Esophagus squamous epithelium (tissue), 5 donors: Measurements from ENCODE around the gene FAIM2. TPM values are rescaled to one million over a fixed set of nuclear protein-coding genes. Genes with fewer than 3 reads are reported as not detected.
"Not testable (repeated sequence)": the region's sequence is repeated elsewhere in the genome, so short reads cannot be mapped to it uniquely, and the experiment has no call there.

Experiments
- DNase-seq: peaks from one replicate; lab custom pipeline; 2025; lab: John Stamatoyannopoulos, UW
- H3K27ac ChIP-seq, 4 donors: fragments of 200-600 bp; sonication (generic); one replicate each; pipeline ENCODE4 v1.5.1; 2016 to 2019; ENCODE audit warnings: mild to moderate bottlenecking in 1 of 4
- H3K27me3 ChIP-seq, 4 donors: fragments of 200-600 bp; sonication (generic); 1 replicate in 3 of 4; 2 replicates in 1 of 4; pipeline versions ENCODE4 v1.5.1 to v1.6.0; 2017 to 2021; ENCODE audit warnings: antibody characterized with exemption in 1 of 4
- H3K36me3 ChIP-seq, 3 donors: fragments of 200-600 bp; sonication (generic); one replicate each; pipeline ENCODE4 v1.5.1; 2016 to 2019
- H3K4me1 ChIP-seq, 3 donors: fragments of 200-600 bp; sonication (generic); one replicate each; pipeline ENCODE4 v1.5.1; 2017 to 2019
- H3K4me3 ChIP-seq, 4 donors: fragments of 200-600 bp; sonication (generic); 1 replicate in 3 of 4; 2 replicates in 1 of 4; pipeline ENCODE4 v1.5.1; 2016 to 2019; ENCODE audit warnings: mild to moderate bottlenecking in 2 of 4, moderate library complexity in 1 of 4
- H3K9me3 ChIP-seq, 3 donors: fragments of 200-600 bp; sonication (generic); one replicate each; pipeline ENCODE4 v1.5.1; 2016 to 2019
- CTCF ChIP-seq, 6 experiments: fragments of 450-650 bp in 4 of 6; fragments of 200-600 bp in 2 of 6; sonication (generic) in 2 of 6; IDR thresholded peaks; one replicate each; pipeline ENCODE4 v1.5.1; 2016 to 2019; ENCODE audit warnings: antibody characterized with exemption in 6 of 6, mild to moderate bottlenecking in 4 of 6, moderate library complexity in 4 of 6
- POLR2A ChIP-seq, 4 donors: fragments of 450-650 bp; IDR thresholded peaks; one replicate each; pipeline ENCODE4 v1.6.1; 2017; ENCODE audit warnings: antibody characterized with exemption in 4 of 4, mild to moderate bottlenecking in 4 of 4, moderate library complexity in 3 of 4
- WGBS, 2 donors: methylation state at CpG; one replicate each; pipeline ENCODE4 v1.1.5; 2018; 5-methylcytosine and 5-hydroxymethylcytosine counted together
- intact Hi-C: fragments of 100-400 bp; cut with DNase I; formaldehyde crosslinking; loops from one replicate; pipeline ENCODE4 v1.15.0; 2022
- total RNA-seq, 4 donors: library from RNA; depleted of rRNA; stranded (reverse); fragments of >200 nt; gene quantifications; one replicate each; pipeline ENCODE4 v1.1.0, GENCODE V29; 2016
- donor health status: DM: yes; HTN: yes; CAD: no.

FAIM2 gene
- total RNA-seq, 4 donors from 2014 or later, result 0.13 to 2.9 (median 0.23) TPM

DNA sequence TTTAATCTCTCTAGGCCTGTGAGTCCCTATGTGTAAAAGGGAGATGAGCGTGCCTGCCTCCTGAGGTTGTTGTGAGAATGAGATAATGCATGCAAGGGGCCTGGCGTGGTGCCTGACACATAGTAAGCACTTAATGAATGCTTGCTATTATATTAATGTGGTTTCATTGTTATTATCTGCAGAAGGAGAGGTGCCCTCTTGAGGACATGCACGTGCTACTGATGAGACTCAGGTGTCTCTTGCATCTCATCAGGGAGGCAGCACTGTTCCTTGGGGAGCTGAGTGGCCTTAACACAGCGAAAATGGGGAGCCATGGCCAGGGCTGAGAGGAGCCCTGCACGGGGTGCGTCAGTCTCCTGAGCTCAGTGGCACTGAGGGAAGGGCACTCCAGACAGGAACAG is 30.9 kb downstream of the FAIM2 start:
- H3K27ac ChIP-seq, result no peak overlapping the region
- H3K27me3 ChIP-seq, result peaks cover 0 to 4% (median 0%) of the 10 kb centered on the region in 4 donors
- WGBS, 2 donors, result 45 to 79% methylated on average over 3 to 6 of the region's 6 CpGs
- no peaks in the 10 kb centered on the region for H3K9me3 ChIP-seq
- no peak for DNase-seq
- H3K36me3 ChIP-seq, result no peaks in the 10 kb centered on the region
- no peak for TF ChIP-seq POLR2A (IDR thresholded peaks at IDR 0.05)
- no peak for TF ChIP-seq CTCF (IDR thresholded peaks at IDR 0.05)
- H3K4me3 ChIP-seq, result no peak overlapping the region
- H3K4me1 ChIP-seq, result peaks cover 17 to 46% (median 25%) of the 10 kb centered on the region in 3 donors
- intact Hi-C loops, result no loop called here

DNA sequence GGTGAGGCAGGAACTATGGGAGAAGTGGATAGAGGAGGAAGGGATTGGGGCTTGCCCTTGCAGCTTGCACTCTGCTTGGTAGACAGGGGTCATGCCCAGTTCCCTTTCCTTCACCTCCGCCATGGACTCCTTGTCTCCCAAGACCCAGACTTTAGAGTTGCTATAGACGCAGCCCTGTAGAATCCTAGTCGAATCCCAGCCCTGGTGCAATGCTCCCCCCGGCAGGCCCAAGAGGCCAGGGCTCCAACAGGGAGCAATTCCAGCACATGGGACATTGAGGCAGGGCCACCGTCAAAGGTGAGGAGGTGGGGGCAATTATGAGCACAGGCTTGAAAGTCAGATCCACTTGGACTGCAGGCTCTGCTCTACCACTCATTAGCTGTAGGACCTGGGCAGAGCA is 31.3 kb downstream of the FAIM2 start:
- Histone ChIP-seq H3K27ac (no peak overlapping the region), H3K27me3 (peaks cover 0 to 4% (median 0%) of the 10 kb centered on the region in 4 donors), H3K4me1 (peaks cover 21 to 50% (median 29%) of the 10 kb centered on the region in 3 donors), H3K4me3 (no peak overlapping the region), H3K9me3 (no peaks in the 10 kb centered on the region), H3K36me3 (no peaks in the 10 kb centered on the region)
- intact Hi-C loops, result no loop called here
- 50 to 93% methylated on average over 1 to 5 of the region's 5 CpGs for WGBS, 2 donors
- DNase-seq, result no peak
- TF ChIP-seq CTCF (IDR thresholded peaks at IDR 0.05) (no peak), POLR2A (IDR thresholded peaks at IDR 0.05) (no peak)

DNA sequence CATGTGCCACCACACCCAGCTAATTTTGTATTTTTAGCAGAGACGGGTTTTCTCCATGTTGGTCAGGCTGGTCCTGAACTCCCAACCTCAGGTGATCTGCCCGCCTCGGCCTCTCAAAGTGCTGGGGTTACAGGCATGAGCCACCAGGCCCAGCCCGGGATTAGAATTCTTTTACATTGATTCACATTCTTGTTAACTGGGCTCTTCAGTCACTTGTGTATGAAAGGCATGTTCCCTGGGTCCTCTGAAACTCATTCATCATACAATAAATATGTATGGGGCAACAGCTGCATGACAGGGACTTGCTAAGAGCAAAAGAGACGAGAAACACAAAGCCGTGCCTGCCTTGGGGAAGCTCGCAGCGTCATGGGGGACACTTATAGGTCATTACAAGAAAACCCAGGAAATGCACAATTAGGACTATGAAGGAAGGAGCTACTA is 31.9 kb downstream of the FAIM2 start:
- peaks cover 24 to 56% (median 31%) of the 10 kb centered on the region in 3 donors for H3K4me1 ChIP-seq
- 85 to 90% methylated on average over 6 to 8 of the region's 8 CpGs for WGBS, 2 donors
- H3K27me3 ChIP-seq, DNase-seq, H3K27ac ChIP-seq, H3K4me3 ChIP-seq, H3K9me3 ChIP-seq, H3K36me3 ChIP-seq, intact Hi-C loops: not testable (repeated sequence)

DNA sequence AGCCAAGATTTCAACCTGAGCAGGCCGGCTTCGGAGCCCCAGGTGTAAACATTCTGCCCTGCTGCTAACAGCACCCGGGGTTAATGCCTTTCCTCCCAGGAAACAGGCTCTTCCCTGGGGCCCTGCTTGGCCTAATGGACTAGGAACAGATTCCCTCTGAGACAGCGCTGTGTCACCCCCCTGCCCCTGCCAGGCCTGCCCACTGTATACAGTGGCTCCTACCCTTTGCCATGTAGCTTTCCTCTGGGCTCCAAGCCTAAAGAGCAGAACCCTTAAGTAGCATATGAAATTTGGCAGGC is 32.5 kb downstream of the FAIM2 start:
- H3K27me3 ChIP-seq, result peaks cover 0 to 4% (median 0%) of the 10 kb centered on the region in 4 donors
- H3K36me3 ChIP-seq, result no peaks in the 10 kb centered on the region
- no peak overlapping the region for H3K4me3 ChIP-seq
- H3K27ac ChIP-seq, result no peak overlapping the region
- peaks cover 24 to 57% (median 31%) of the 10 kb centered on the region in 3 donors for H3K4me1 ChIP-seq
- WGBS, 2 donors, result 88 to 98% methylated on average over 4 of the region's 4 CpGs
- no peak for DNase-seq
- TF ChIP-seq CTCF (IDR thresholded peaks at IDR 0.05) (no peak), POLR2A (IDR thresholded peaks at IDR 0.05) (no peak)
- H3K9me3 ChIP-seq, result no peaks in the 10 kb centered on the region
- intact Hi-C loops, result no loop called here

DNA sequence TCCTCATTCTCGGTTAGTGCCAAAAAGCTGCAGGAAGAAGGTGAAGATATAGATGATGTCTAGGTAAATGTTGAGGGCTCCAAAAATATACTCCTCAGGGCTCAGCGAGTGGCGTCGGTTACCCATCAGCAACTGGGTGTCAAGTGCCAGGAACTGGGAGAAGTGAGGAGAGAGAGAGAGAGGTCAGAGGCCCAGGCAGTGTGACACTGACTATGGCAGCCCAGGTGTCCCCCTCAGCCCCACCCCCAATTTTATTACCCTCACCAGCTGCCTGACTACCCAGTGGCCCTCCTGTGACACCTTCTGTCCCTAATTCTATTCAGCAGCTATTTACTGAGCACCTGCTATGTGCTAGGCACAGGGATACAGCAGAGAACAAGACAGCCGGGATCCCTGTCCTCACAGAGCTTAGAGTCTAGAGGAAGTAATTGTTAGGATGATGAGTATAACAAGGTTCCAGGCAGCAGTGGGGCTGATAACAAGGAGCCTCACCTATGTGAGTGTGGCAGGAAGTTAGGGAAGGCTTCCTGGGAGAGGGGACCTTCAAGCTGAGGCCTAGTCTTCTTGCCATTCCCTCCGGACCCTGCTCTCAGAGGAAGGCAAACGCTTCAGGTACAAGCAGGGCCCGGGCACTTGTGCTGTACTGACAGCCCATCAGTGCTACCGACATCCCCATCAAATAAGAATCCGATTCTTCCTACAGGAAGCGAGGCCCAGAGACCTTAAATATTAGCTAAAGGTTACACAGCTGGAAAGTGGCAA is 33.0 kb downstream of the FAIM2 start:
- intact Hi-C loops, result no loop called here
- 86 to 92% methylated on average over 3 to 11 of the region's 11 CpGs for WGBS, 2 donors
- Histone ChIP-seq H3K4me1 (peaks cover 24 to 57% (median 31%) of the 10 kb centered on the region in 3 donors), H3K27ac (no peak overlapping the region), H3K27me3 (peaks cover 0 to 6% (median 0%) of the 10 kb centered on the region in 4 donors), H3K4me3 (no peak overlapping the region), H3K36me3 (no peaks in the 10 kb centered on the region), H3K9me3 (no peaks in the 10 kb centered on the region)
- DNase-seq, result no peak
- TF ChIP-seq POLR2A (IDR thresholded peaks at IDR 0.05) (no peak), CTCF (IDR thresholded peaks at IDR 0.05) (no peak)
